Esophagus squamous epithelium (tissue), 4 donors: Measurements from ENCODE around the gene COA5.

ENCODE experiments used
- CTCF ChIP-seq, 6 experiments: fragments of 450-650 bp in 4 of 6; fragments of 200-600 bp in 2 of 6; sonication (generic) in 2 of 6; IDR thresholded peaks; one replicate each; pipeline ENCODE4 v1.5.1; 2016 to 2019; ENCODE audit warnings: antibody characterized with exemption in 6 of 6, mild to moderate bottlenecking in 4 of 6, moderate library complexity in 4 of 6
- POLR2A ChIP-seq, 4 donors: fragments of 450-650 bp; IDR thresholded peaks; one replicate each; pipeline ENCODE4 v1.6.1; 2017; ENCODE audit warnings: antibody characterized with exemption in 4 of 4, mild to moderate bottlenecking in 4 of 4, moderate library complexity in 3 of 4

GRCh38 chr2:98632351-98632750, 24.0 kb upstream of the COA5 start:
- TF ChIP-seq CTCF (IDR thresholded peaks at IDR 0.05) (no peak), POLR2A (IDR thresholded peaks at IDR 0.05) (no peak)
